GM19372 (cell line): ENCODE data around the gene KLHL29.

ENCODE experiments used
- ATAC-seq: cut with Tn5 transposase; IDR thresholded peaks from one replicate; pipeline ENCODE4 v1.9.1; 2021; ENCODE audit warnings: mild to moderate bottlenecking, low read depth, moderate library complexity; ENCODE audit not compliant: unreplicated experiment

Gene KLHL29

GRCh38 chr2:23618794-23619530 is 234.0 kb downstream of the KLHL29 start:
- no peak for ATAC-seq

- no peak for ATAC-seq
These were observed 235.0 kb downstream of the KLHL29 start for GRCh38 chr2:23619941-23620340.

GRCh38 chr2:23620841-23621341 is 235.9 kb downstream of the KLHL29 start:
- ATAC-seq: no peak

- ATAC-seq: no peak
These were observed 236.6 kb downstream of the KLHL29 start for GRCh38 chr2:23621616-23622015.

GRCh38 chr2:23622466-23622865 is 237.5 kb downstream of the KLHL29 start:
- no peak for ATAC-seq

- ATAC-seq: no peak
These were observed 238.1 kb downstream of the KLHL29 start for GRCh38 chr2:23622966-23623675.

- ATAC-seq: no peak
These were observed 239.4 kb downstream of the KLHL29 start for GRCh38 chr2:23624378-23624777.

- ATAC-seq: no peak
These were observed 239.9 kb downstream of the KLHL29 start for GRCh38 chr2:23624915-23625314.

GRCh38 chr2:23625726-23626125 is 240.7 kb downstream of the KLHL29 start:
- no peak for ATAC-seq

GRCh38 chr2:23626701-23627230 is 241.8 kb downstream of the KLHL29 start:
- ATAC-seq: no peak

- no peak for ATAC-seq
These were observed 242.4 kb downstream of the KLHL29 start for GRCh38 chr2:23627236-23628009.

- no peak for ATAC-seq
These were observed 244.2 kb downstream of the KLHL29 start for GRCh38 chr2:23628926-23629771.

- no peak for ATAC-seq
These were observed 244.9 kb downstream of the KLHL29 start for GRCh38 chr2:23629772-23630480.

- no peak for ATAC-seq
These were observed 246.0 kb downstream of the KLHL29 start for GRCh38 chr2:23630961-23631360.

GRCh38 chr2:23631389-23631788 is 246.4 kb downstream of the KLHL29 start:
- no peak for ATAC-seq

GRCh38 chr2:23632386-23632785 is 247.4 kb downstream of the KLHL29 start:
- ATAC-seq: no peak

- no peak for ATAC-seq
These were observed 247.9 kb downstream of the KLHL29 start for GRCh38 chr2:23632831-23633395.

- no peak for ATAC-seq
These were observed 249.0 kb downstream of the KLHL29 start for GRCh38 chr2:23633966-23634365.
